Hepatocyte (in vitro differentiated cells): ENCODE results near the gene MATN4.

Experiments used
- CTCF ChIP-seq: fragments of 200-600 bp; sonication (generic); IDR thresholded peaks from 2 replicates; pipeline ENCODE4 v1.5.1; 2016; ENCODE audit warnings: antibody characterized with exemption, mild to moderate bottlenecking; ENCODE audit not compliant: poor library complexity
- EZH2 ChIP-seq: fragments of 200-600 bp; sonication (generic); IDR thresholded peaks from 2 replicates; pipeline ENCODE4 v1.6.1; 2016; ENCODE audit warnings: antibody characterized with exemption, mild to moderate bottlenecking, borderline replicate concordance
- EZH2phosphoT487 ChIP-seq: fragments of 200-600 bp; sonication (generic); IDR thresholded peaks from one replicate; pipeline ENCODE4 v1.6.1; 2018; ENCODE audit warnings: antibody characterized with exemption, mild to moderate bottlenecking, low read depth, moderate library complexity; ENCODE audit not compliant: unreplicated experiment, severe bottlenecking

GRCh38 chr20:45350217-45350616 lies 42.1 kb upstream of the MATN4 start:
- no peak for TF ChIP-seq CTCF
- no peak for TF ChIP-seq EZH2phosphoT487
- TF ChIP-seq EZH2, result no peak
